A549 treated with GW870086 at 1 μM for 4 hours (cell line): ENCODE results near the gene LKAAEAR1. TPM values are rescaled to one million over a fixed set of nuclear protein-coding genes. Genes with fewer than 3 reads are reported as not detected.

Source experiments
- total RNA-seq: library from RNA; stranded (reverse); fragments of 200-300 nt; extraction: Qiagen RNA extraction; gene quantifications from 5 replicates; pipeline ENCODE4 v1.2.3, GENCODE V29; 2022; ENCODE audit warnings: low read depth

LKAAEAR1 gene, protein sequence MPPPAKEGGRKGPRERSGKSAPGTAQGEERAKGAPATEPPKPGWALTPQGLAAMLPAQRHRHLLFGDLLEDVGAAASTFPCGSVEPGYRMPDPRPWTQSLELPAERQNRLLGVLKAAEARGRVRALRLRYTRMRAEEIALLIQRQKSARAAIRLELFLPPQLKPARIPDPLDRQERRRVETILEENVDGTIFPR
- total RNA-seq: 0.95 to 2.2 TPM (median 1.1 TPM) in 5 replicates

DNA sequence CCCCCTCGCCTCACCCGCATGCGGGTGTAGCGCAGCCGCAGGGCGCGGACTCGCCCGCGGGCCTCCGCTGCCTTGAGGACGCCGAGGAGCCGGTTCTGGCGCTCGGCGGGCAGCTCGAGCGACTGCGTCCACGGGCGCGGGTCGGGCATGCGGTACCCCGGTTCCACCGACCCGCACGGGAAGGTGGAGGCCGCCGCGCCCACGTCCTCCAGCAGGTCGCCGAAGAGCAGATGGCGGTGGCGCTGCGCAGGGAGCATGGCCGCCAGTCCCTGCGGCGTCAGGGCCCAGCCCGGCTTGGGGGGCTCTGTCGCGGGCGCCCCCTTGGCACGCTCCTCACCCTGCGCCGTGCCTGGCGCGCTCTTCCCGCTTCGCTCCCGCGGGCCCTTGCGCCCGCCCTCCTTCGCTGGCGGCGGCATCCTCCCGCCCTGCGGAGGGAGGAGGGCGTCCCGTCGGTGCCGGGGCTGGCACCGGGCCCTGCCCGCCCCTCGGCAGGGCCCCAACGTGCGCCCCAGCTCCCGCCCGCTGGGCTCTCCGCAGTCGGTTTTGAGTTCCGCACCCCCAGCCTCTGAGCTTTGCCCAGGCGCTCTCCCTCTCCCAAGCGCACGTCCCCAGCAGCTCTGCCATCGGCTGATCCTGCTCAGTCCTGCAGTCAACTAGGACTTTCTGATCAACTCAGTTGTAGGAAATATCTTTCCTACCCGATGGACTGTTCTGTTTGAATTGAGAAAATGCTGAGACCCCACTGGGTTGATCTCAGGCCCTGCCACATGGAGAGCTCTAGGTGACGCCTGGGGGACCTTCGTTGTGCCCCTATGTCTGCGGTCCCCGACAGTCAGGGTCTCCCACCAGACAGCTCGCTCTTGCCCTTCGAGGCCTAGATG lies at the start of gene LKAAEAR1:
Gene LKAAEAR1, minus strand, starts transcription at position 595 of the 881 bp plus-strand sequence. Its CDS starts 179 bp downstream, at position 416.

DNA sequence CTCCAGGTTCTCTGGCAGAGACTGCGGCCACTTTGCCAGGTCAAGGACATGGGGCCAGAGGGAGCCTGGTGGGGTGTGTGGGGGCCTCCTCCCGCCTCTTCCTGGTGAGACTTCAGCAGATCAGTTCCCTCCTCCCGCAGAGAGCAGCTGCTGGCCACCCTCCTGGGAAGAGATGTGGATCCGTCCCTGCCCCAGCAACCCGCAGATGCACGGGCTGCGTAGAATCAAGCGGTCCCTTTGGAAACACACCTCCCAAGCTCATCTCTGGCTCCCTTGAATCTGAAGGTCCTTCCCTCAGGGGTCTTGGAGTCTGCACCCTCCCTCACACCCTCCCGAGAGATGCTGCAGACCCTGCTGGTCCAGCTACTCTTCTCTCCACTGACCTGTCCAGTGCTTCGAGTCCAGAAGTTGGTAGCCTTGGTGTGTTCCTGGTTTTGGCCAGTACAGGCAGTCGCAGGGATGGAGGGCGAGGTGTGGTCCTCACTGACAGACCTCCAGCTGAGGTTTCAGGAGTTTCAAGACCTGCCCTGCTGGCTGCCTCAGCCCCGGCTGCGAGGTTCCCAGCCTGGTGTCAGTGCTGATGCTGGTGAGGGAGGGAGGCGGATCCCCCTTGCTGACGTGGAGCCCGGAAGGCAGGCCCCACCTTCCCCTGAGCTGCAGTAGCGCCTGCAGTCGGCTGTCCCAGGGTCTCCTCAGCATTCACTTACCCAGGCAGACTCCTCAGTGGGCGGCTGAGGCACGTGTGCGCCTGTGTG lies 23.0 kb upstream of the LKAAEAR1 start, which contains the start of gene NPBWR2:
Gene NPBWR2, minus strand, starts transcription at position 585 of the 755 bp plus-strand sequence. CDS start 734 bp downstream, outside the sequence.

DNA sequence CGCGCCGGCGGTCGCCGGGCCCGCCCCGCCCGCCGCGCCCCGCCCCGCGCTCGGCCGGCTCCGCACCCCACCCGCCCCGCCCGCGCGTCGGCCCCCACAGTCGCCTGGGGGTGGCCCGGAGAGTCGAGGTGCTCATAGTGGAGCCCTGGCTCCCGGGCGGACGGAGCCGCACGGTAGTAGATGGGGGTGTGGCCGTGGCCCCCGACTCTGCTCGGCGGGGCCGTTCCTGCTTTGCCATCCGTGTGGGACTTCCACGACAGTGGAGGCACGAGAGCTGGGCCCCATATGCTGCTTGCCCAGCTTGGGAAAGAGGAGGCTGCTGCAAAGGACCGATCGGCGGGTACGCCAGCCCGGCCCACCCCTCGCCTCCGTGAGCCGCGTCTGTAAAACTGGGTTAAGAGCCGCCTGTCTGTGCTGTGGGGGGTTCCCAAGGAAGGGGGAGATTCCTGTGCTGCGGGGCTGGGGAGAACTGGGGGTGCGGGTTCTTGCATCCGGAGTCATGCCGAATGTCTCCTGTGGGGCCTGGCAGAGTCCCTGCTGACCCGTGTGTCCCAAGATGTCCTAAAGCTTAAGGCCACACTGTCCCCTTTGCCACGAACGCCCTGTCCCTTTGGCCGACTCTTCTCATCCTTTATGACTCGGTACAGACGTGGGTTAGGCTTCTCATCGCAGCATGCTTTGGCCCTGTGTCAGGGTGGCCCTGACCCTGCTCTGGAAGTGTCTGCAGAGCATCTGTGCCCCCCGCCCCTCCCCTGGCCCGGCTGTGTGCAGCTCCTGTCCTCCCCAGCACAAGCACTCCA lies 4.0 kb downstream of the LKAAEAR1 start, which contains the start of gene OPRL1:
Gene OPRL1, plus strand, starts transcription at position 70 of the 800 bp plus-strand sequence. CDS start 12,639 bp downstream, outside the sequence.

DNA sequence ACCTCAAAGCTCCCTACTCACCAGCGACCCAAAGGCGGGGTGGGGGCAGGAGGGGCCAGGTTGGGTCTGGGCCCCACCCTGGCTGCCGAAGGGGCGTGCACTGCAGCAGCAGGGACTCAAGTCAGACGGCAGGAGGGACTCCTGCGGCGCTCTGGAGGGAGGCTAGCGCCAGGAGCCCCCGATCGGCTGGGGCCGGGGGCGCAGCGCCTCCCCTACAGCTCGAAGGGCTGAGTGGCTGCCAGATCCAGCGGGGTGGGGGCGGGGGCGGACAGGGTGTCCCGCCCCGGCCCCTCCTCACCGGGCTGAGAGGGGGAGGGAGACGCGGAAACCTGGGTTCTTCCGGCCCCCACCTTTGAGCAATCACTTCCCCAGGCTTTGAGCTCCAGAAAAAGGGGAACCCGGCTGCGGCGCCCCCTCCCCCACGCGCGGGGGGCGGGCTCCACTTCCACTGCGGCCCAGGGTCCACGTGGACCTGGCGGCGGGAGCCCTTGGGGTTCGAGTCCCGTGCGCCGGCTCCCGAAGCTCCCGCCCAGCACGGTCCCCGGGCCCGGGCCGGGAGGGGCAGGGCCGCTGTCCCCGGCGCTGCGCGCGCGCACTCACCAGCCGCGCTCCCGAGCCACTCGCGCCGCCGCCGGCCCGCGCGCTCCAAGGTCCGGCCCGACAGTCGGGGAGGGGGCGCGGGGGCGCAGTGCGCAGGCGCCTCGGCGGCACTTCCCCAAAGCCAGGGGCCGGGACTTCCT lies 4.8 kb downstream of the LKAAEAR1 start, which contains the start of gene RGS19:
Gene RGS19, minus strand, starts transcription at position 246 of the 740 bp plus-strand sequence. CDS start 2,632 bp downstream, outside the sequence.

DNA sequence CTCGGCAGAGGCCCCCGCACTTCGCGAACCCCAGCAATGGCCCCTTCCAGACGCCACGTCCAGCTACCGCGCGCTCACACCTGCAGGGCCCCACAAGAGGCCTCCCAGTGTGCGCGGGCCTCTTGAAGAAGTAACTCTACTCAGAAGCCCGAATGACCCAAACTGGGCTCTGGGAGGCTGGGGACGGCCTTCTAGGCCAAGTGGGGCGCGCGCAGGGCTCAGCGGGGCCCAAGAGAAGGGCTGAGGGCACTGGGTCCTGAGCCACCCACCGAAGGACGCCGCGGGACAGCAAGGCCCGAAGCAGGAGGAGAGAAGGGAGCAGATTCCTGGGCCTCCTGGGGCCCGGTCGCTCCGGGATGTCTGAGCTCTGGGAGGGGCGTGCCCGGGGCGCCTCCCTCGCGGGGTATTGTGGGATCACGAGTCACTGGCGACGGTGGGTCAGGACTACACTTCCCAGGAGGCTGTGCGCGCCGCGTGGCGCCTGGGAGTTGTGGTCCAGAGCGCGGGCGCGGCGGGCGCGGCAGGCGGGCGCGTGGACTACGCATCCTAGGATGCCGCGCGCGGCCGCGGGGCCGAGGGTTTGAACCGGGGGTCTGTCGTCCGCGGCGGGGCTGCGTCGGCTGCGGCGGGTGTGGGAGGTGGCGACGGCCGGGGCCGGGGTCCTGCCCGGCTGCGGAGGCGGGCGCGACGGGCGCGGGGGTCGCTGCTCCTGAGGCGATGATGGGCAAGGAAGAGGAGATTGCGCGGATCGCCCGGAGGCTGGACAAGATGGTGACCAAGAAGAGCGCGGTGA lies 21.4 kb downstream of the LKAAEAR1 start, which contains the start of gene TCEA2:
Gene TCEA2, plus strand, starts transcription at position 603 of the 793 bp plus-strand sequence. Its CDS starts 115 bp downstream, at position 718.

DNA sequence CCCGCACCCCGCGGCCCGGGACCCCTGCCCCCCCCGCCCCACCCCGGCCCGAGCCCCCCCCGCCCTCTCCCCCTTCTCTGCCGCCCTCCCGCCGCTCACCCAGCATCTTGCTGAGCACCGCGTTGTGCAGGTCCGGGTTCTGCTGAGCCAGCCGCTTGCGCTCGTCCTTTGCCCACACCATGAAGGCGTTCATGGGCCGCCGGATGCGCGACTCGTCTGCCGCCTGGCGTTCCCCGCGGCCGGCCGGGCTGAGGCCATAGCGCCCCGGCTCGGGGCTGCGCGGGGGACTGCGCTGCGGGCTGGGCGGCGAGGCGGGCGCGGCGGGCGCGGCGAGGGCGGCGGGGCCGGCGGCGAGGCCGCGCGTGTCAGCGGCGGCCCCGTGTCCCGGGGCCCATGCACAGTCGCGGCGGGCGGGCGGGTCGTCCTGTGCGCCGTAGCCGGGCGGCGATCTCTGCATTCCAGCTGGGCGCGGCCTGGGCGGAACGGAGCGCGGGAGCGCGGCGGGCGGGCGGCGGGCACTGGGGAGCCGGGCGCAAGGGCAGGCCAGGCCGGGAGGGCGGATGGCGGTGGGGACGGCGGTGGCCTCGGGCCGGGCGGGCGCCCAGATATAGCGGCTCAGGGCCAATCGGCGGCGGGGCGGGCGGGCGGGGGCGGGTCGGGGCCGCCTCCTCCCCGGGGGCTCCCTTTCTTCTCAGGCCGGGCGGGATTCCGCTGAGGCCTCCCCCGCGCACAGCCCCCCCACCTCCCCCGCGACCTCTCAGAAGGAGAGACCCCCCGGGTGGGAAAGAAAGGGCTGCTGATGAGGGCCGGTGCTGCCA lies 34.9 kb downstream of the LKAAEAR1 start, which contains the start of gene SOX18:
Gene SOX18, minus strand, starts transcription at position 580 of the 818 bp plus-strand sequence. Its CDS starts 123 bp downstream, at position 457.

DNA sequence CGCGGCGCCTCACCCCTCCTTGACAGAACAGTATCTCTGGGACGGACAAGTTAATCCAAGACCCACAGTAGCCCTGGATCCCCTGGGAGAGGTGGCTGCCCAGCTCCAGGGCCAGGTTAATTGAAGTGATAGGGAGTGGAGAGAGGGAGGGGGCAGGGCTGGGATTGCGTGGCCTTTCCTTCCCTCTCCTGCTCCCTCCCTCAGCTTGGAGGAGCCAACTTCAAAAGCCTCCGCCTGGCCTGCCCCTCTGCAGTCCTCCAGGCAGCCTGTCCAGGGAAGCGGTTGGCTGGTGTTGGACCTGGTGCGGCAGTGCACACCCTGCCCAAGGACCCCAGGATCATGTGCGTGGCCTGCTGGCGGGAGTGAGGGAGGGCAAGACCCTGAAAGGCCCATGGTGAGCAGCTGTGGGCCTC lies 48.3 kb downstream of the LKAAEAR1 start, which contains the start of gene C20orf204:
Gene C20orf204, plus strand, starts transcription at position 250 of the 413 bp plus-strand sequence. Its CDS starts 142 bp downstream, at position 392.

Other genes with a start within 250 kb of the LKAAEAR1 start
- gene ABHD16B, start 222.9 kb downstream of the LKAAEAR1 start, total RNA-seq: not detected in 5 replicates
- gene TPD52L2, start 219.1 kb downstream of the LKAAEAR1 start, total RNA-seq: 126 to 136 TPM (median 130 TPM) in 5 replicates
- 23.7 to 30.3 TPM (median 28.4 TPM) in 5 replicates for gene DNAJC5, start 189.3 kb downstream of the LKAAEAR1 start, total RNA-seq
- 24.4 to 35.3 TPM (median 32.2 TPM) in 5 replicates for gene UCKL1, start 128.0 kb downstream of the LKAAEAR1 start, total RNA-seq
- 9.1 to 12.4 TPM (median 11.8 TPM) in 5 replicates for gene ZNF512B, start 114.5 kb downstream of the LKAAEAR1 start, total RNA-seq
- not detected in 5 replicates for gene SAMD10, start 104.8 kb downstream of the LKAAEAR1 start, total RNA-seq
- 49.9 to 54.3 TPM (median 53.6 TPM) in 5 replicates for gene PRPF6, start 103.3 kb downstream of the LKAAEAR1 start, total RNA-seq
- gene C20orf204, start 48.2 kb downstream of the LKAAEAR1 start, total RNA-seq: 0.33 to 0.64 TPM (median 0.57 TPM) in 5 replicates
- gene SOX18, start 34.8 kb downstream of the LKAAEAR1 start, total RNA-seq: 1.7 to 2.6 TPM (median 2.2 TPM) in 5 replicates
- 32.3 to 48.6 TPM (median 44.4 TPM) in 5 replicates for gene TCEA2, start 21.2 kb downstream of the LKAAEAR1 start, total RNA-seq
- gene RGS19, start 4.9 kb downstream of the LKAAEAR1 start, total RNA-seq: 17.9 to 32.1 TPM (median 28.1 TPM) in 5 replicates
- gene OPRL1, start 4.3 kb downstream of the LKAAEAR1 start, total RNA-seq: 0.70 to 0.88 TPM (median 0.75 TPM) in 5 replicates
- gene NPBWR2, start 23.2 kb upstream of the LKAAEAR1 start, total RNA-seq: not detected in 5 replicates
- gene MYT1, start 80.1 kb upstream of the LKAAEAR1 start, total RNA-seq: 0.09 to 0.28 TPM (median 0.14 TPM) in 4 of 5 replicates, not detected in the other
- 8.3 to 13.2 TPM (median 11.7 TPM) in 5 replicates for gene PCMTD2, start 171.3 kb upstream of the LKAAEAR1 start, total RNA-seq